SKM-1 (cell line): Measurements from ENCODE around the gene ZNF600.
"Not testable (repeated sequence)": the region's sequence is repeated elsewhere in the genome, so short reads cannot be mapped to it uniquely, and the experiment has no call there.

Experiments
- DNase-seq: peaks from one replicate; lab custom pipeline; 2025; ENCODE audit not compliant: unreplicated experiment; lab: John Stamatoyannopoulos, UW

ZNF600 gene

DNA sequence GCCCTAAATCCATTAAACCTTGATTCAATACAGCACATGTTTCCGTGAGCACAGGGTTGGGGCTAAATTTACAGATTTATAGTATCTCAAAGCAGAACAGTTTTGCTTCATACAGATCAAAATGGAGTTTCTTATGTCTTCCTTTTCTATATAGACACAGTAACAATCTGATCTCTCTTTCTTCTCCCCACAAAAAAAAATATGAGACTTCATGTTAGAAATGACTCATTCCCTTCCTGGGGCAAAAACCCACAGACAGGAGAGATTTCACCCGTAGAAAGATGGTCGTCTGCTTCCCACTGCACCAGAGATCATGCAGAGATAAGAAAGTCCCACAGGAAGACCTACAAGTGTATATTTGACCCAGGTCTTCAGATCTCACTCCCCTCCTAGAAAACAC is 44.1 kb downstream of the ZNF600 start:
- no peak for DNase-seq

- DNase-seq = no peak
Observed at GRCh38 chr19:52741951-52742485, 44.6 kb downstream of the ZNF600 start.

DNA sequence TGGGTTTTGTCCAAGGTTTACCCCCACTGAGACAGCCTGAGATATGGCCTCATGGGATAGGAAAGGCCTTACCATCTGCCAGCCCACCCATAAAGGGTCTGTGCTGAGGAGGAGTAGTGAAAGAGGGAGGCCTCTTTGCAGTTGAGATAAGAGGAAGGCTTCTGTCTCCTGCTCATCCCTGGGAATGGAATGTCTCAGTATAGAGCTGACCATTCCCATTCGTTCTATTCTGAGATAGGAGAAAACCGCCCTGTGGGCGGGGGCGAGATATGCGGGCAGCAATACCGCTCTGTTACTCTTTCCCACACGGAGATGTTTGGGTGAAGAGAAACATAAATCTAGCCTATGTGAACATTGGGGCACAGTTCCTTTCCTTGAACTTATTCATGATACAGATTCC is 45.2 kb downstream of the ZNF600 start:
- DNase-seq = not testable (repeated sequence)

- DNase-seq = no peak
Observed at GRCh38 chr19:52739576-52739975, 47.0 kb downstream of the ZNF600 start.

DNA sequence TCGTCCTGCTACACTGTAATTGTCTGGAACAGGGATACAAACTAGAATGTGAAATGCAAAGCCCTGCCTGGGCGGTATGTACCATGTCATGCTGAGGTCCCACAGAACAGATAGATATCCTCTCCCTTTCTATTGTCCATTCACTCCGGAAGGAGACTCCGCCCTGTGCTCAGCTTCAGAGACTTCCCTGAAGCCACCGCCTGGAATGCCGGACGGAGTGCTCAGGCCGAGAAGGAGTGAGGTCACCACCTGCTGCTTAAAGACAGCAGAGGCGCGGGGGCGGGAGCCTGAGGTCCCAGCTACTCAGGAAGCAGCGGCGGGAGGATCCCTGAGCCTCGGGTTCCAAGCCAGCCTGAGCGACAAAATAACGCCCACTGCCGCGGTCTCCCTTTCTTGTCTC is 50.9 kb downstream of the ZNF600 start:
- no peak for DNase-seq

DNA sequence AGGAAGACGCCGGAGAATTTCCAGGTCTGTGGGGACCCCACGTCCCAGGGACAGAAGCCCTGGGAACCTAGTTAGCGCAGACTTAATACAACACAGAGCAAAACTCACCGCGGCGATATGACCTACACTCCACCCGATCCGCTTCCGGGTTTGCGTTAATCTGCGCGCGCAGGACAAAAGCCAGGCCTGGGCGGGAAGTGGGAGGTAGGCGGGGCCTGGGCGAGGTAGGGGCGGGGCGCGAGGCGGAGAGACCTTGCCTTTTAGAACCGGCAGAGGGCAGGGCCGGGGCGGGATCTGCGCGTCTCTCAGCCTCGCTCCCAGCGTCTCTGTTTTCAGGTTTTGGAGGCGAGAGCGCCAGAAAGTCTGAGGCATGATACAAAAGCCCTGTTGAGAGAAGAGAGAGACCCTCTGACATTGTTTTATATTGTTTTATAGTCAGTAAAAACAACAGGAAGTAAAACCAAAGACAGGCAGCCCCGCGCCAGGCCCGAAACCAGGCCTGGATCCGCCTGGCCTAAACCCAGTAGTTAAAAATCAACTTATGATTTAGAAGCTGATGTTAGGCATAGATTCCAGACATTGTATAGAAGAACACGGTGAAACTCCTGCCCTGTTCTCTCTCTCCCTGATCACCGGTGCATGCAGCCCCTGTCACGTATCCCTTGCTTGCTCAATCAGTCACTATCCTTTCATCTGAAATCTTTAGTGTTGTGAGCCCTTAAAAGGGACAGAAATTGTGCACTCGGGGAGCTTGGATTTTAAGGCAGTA is 51.5 kb downstream of the ZNF600 start, which contains the start of gene ZNF611:
TSS of gene ZNF611 (minus strand) at position 152 of the 769 bp plus-strand sequence. CDS start 19,150 bp downstream, outside the sequence.
- DNase-seq = peak; percentile 26

DNA sequence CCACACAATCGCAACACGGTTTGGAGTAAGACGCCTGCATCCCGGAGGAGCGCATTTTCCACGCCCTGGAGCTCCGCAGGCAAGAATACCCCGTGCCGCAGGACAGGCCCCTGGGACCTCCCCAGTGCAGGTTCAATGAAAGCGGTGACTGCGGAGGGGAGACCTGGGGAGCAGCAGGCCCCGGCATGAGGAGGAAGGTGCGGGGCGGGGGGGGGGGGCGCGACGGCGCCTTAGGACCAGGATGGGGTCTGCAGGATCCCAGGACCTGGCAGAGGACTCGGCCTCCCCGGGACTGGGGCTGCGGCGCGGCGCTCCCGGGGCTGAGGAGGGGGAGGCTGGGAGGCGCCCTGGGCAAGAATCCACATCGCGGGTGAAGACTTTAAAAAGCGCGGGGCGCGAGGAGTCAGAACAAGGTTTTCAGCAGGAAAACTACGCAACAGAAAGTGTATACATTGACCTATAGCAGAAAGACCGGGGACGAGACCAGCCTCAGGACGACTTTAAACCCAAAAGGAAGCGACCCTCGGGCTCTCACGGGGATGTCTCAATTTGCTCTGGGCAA is 52.2 kb downstream of the ZNF600 start:
- DNase-seq = no peak

GRCh38 chr19:52726051-52726450 is 60.5 kb downstream of the ZNF600 start:
- DNase-seq = not testable (repeated sequence)

GRCh38 chr19:52725528-52725961 is 61.0 kb downstream of the ZNF600 start:
- DNase-seq = no peak

GRCh38 chr19:52724701-52725514 is 61.7 kb downstream of the ZNF600 start:
- no peak for DNase-seq

DNA sequence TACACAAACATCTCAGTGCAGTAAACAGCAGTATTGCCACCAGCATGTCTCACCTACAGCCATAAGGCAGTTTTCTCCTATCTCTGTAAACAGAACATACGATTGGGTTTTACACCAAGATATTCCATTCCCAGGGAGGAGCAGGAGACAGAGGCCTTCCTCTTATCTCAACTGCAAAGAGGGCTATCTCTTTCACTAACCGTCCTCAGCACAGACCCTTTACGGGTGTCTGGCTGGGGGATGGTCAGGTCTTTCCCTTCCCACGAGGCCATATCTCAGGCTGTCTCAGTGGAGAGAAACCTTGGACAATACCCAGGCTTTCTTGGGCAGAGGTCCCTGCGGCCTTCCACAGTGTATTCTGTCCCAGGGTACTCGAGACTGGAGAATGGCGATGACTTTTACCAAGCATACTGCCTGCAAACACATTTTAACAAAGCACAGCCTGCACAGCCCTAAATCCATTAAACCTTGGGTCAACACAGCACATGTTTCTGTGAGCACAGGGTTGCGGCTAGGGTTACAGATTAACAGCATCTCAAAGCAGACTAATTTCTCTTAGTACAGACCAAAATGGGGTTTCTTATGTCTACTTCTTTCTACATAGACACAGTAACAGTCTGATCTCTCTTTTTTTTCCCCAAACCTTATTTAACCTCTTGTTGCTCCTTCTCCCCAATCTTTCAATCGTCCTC is 62.5 kb downstream of the ZNF600 start:
- DNase-seq = not testable (repeated sequence)

DNA sequence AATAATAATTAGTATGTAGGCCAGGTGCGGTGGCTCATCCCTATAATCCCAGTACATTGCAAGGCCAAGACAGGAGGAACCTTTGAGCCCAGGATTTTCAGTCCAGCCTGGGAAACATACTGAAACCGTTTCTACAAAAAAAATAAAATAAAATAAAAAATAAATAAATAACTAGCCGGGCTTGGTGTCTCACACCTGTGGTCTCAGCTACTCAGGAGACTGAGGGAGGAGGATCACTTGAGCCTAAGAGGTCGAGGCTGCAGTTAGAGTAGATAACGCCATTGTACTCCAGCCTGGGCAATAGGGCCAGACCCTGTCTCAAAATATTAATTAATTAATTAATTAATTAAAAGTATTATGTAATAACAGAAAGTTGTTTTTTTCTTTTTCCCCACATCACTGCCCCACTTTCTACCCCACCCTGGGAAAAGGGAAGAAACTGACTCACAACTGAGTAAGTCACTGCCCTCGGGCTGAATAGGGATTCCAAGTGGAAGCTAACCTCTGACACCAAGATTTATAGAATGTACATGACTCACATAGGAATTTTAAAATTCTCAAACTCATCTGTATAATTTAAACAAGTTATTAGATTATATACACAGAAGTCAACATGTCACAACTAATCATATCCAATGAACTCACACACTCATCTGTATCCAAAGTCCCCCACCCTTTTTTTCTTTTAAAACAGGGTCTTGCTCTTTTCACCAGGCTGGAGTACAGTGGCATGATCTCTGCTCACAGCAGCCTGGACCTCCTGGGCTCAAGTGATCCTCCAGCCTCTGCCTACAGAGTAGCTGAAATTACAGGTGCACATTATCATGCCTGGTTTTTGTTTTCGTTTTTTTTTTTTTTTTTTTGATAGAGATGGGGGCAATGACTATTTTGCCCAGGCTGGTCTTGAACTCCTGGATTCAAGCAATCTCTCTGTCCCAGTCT is 64.3 kb downstream of the ZNF600 start:
- DNase-seq = no peak

DNA sequence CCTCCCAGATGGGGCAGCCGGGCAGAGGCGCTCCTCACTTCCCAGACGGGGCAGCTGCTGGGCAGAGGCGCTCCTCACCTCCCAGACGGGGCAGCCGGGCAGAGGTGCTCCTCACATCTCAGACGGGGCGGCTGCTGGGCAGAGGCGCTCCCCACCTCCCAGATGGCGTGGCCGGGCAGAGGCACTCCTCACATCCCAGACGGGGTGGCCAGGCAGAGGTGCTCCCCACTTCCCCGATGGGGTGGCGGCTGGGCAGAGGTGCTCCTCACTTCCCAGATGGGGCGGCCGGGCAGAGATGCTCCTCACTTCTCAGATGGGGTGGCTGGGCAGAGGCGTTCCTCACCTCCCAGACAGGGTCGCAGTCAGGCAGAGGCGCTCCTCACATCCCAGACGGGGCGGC is 66.0 kb downstream of the ZNF600 start:
- not testable (repeated sequence) for DNase-seq

DNA sequence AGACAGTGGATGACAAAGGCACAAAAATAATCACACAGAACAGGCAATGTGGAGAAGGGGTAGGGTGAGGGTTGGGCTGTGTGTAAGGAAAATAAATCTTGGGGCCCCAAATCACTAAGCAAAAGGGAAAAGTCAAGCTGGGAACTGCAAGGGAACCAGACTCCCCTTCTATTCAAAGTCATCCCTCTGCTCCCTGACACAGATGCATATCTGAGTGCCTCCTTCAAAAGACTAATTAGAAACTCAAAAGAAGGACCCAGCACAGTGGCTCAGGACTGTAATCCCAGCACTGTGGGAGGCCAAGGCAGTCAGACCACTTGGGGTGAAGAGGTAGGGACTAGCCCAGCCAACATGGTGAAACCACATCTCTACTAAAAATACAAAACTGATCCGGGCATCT is 70.1 kb downstream of the ZNF600 start:
- DNase-seq = no peak

- not testable (repeated sequence) for DNase-seq
Observed at GRCh38 chr19:52715902-52716301, 70.7 kb downstream of the ZNF600 start.

DNA sequence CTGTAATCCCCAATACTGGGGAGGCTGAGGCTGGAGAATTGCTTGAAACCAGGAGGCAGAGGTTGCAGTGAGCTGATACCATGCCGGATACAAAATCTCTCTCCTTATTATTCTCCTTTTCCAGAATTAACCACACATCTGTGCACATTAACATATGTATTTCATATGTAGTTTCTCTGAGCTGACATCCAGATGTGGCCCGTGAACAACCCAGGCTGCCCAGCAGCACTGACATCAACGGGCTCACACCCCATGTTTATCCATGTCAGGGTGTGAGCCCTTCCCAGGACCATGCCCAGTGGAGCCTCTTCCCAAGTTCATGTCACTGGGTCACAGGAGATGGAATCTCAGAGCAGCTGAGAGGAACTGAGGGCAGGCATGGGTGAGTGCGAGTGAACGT is 71.3 kb downstream of the ZNF600 start:
- DNase-seq = not testable (repeated sequence)
